Measurements from ENCODE around the gene FNBP1L. TPM values are rescaled to one million over a fixed set of nuclear protein-coding genes. Genes with fewer than 3 reads are reported as not detected.

Gene FNBP1L
- total RNA-seq, 1 experiment from 2014 or later: 31.8 TPM

DNA sequence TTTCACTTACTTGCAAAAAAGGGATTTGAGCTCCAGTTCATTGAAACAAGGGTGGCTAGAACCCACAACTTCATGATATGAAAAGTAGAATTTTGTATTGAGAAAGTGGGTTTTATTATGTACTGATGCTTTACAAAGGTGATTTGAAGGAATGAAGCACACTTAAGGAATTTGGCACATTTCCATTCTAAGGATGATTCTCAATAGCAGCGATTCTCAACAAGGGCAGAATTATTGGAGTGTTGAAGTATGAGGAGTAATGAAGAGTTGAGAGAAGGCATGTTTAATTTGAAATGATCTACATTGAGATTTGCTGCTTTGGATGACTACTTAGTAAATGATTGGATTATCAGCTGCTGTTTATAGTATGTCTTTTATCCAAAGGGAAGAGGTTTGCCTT, 54.7 kb downstream of the FNBP1L start:
- TF ChIP-seq, protein P1, sequence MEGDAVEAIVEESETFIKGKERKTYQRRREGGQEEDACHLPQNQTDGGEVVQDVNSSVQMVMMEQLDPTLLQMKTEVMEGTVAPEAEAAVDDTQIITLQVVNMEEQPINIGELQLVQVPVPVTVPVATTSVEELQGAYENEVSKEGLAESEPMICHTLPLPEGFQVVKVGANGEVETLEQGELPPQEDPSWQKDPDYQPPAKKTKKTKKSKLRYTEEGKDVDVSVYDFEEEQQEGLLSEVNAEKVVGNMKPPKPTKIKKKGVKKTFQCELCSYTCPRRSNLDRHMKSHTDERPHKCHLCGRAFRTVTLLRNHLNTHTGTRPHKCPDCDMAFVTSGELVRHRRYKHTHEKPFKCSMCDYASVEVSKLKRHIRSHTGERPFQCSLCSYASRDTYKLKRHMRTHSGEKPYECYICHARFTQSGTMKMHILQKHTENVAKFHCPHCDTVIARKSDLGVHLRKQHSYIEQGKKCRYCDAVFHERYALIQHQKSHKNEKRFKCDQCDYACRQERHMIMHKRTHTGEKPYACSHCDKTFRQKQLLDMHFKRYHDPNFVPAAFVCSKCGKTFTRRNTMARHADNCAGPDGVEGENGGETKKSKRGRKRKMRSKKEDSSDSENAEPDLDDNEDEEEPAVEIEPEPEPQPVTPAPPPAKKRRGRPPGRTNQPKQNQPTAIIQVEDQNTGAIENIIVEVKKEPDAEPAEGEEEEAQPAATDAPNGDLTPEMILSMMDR (IDR thresholded peaks at IDR 0.05; ENCODE audit: unreplicated experiment): no peak
- H3K27me3 Mint-ChIP-seq (ENCODE audit: insufficient read depth, unreplicated experiment): no peaks in the 10 kb centered on the region
- intact Hi-C loops (cut with micrococcal nuclease): no loop called here
- peaks cover 14% of the 10 kb centered on the region for H3K36me3 Mint-ChIP-seq (ENCODE audit: insufficient read depth, unreplicated experiment)
- H3K27ac Mint-ChIP-seq (ENCODE audit: low read depth, unreplicated experiment): peak overlapping the region; percentile 17
- DNase-seq (ENCODE audit: unreplicated experiment): no peak
- ChIA-PET POLR2A (interaction anchor here (0.8 kb wide), 1 partner anchor 68 kb away, joined by 3 read pairs; no protein-coding TSS in a partner anchor), CTCF (no interaction called here)
- no peak overlapping the region for H3K4me3 Mint-ChIP-seq (ENCODE audit: unreplicated experiment)
- BruUV-seq (replicated peaks): no TSS peak
- H3K4me1 Mint-ChIP-seq (ENCODE audit: insufficient read depth, unreplicated experiment): peaks cover 10% of the 10 kb centered on the region
- no peaks in the 10 kb centered on the region for H3K9me3 Mint-ChIP-seq (ENCODE audit: unreplicated experiment)

DNA sequence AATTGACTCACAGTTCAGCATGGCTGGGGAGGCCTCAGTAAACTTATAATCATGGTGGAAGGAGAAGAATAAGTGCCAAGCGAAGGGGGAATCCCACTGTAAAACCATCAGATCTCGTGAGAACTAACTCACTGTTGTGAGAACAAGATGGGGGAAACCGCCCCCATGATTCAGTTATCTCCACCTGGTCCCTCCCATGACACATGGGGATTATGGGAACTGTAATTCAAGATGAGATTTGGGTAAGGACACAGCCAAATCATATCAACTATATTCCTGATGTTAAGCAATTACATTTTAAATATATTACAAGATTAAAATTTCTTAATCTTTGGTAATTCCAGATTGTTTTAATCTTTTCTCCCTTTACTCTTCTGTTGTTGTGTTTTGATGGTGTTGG, 55.2 kb downstream of the FNBP1L start:
- no peaks in the 10 kb centered on the region for H3K27me3 Mint-ChIP-seq (ENCODE audit: insufficient read depth, unreplicated experiment)
- DNase-seq (ENCODE audit: unreplicated experiment): no peak
- H3K9me3 Mint-ChIP-seq (ENCODE audit: unreplicated experiment): no peaks in the 10 kb centered on the region
- CTCF ChIA-PET: no interaction called here
- H3K4me1 Mint-ChIP-seq (ENCODE audit: insufficient read depth, unreplicated experiment): peaks cover 10% of the 10 kb centered on the region
- TF ChIP-seq, protein P1 (IDR thresholded peaks at IDR 0.05; ENCODE audit: unreplicated experiment): no peak
- BruUV-seq (replicated peaks): no TSS peak
- no peak overlapping the region for H3K4me3 Mint-ChIP-seq (ENCODE audit: unreplicated experiment)
- intact Hi-C loops (cut with micrococcal nuclease): no loop called here
- H3K36me3 Mint-ChIP-seq (ENCODE audit: insufficient read depth, unreplicated experiment): peaks cover 16% of the 10 kb centered on the region
- no peak overlapping the region for H3K27ac Mint-ChIP-seq (ENCODE audit: low read depth, unreplicated experiment)
- POLR2A ChIA-PET: no interaction called here

DNA sequence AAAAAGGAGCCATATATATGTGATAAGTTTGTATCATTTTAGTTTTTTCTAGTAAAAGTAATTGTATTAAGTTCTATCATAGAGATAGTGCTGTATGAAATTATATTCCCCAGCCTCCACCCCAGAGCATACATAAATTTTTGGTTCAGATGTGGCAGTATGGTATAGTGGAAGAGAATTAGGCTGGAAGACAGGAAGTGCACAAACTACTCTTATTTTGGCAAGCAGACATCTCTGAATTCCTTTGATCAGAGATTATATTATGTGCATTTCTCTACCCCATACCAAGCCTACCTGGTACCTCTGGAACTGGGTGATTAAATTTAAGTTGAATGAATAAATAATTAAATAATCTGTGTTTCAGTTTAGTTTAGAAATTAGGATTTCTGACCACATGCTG, 55.9 kb downstream of the FNBP1L start:
- Mint-ChIP-seq H3K36me3 (ENCODE audit: insufficient read depth, unreplicated experiment) (peaks cover 23% of the 10 kb centered on the region), H3K4me1 (ENCODE audit: insufficient read depth, unreplicated experiment) (peaks cover 12% of the 10 kb centered on the region), H3K27me3 (ENCODE audit: insufficient read depth, unreplicated experiment) (no peaks in the 10 kb centered on the region), H3K27ac (ENCODE audit: low read depth, unreplicated experiment) (no peak overlapping the region), H3K9me3 (ENCODE audit: unreplicated experiment) (no peaks in the 10 kb centered on the region), H3K4me3 (ENCODE audit: unreplicated experiment) (no peak overlapping the region)
- no peak for DNase-seq (ENCODE audit: unreplicated experiment)
- POLR2A ChIA-PET: interaction anchor here (1.3 kb wide), 1 partner anchor 55 kb away, joined by 3 read pairs; the partner anchor contains the start of gene FNBP1L
- TF ChIP-seq, protein P1 (IDR thresholded peaks at IDR 0.05; ENCODE audit: unreplicated experiment): no peak
- CTCF ChIA-PET: interaction anchor here (0.5 kb wide), 1 partner anchor 156 kb away, joined by 4 read pairs; no protein-coding TSS in a partner anchor
- no TSS peak for BruUV-seq (replicated peaks)
- intact Hi-C loops (cut with micrococcal nuclease): no loop called here

DNA sequence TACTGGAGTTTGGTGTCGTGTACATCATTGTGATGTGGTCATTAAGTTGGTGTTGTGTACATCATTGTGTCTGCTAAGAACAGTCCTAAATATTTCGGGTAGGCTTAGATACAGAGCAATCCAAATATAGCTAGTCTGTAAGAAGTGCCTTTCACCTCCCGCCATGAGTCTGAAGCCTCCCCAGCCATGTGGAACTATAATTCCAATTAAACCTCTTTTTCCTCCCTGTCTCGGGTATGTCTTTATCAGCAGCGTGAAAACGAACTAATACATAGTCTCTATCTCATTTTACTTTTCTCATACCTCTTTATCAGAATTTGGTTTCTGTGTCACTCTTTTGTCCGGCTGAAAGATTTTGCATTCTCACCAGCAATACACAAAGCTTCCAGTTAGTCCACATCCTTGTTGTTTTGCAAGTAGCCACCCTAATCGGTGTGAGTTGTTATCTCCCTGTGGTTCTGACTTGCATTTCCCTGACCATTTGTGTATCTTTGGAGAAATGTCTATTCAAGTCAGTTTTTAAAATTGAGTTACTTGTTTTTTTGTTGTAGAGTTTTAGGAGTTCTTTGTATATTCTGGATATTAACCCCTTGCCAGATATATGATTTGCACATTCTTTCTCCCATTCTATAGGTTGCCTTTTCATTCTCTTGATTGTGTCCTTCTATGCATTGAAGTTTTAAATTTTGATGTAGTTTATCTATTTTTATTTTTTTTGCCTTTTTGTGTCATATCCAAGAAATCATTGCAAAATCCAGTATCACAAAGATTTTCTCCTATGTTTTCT, 56.5 kb downstream of the FNBP1L start:
- BruUV-seq (replicated peaks): no TSS peak
- CTCF ChIA-PET: interaction anchor here (0.5 kb wide), 1 partner anchor 155 kb away, joined by 4 read pairs; no protein-coding TSS in a partner anchor
- no peak overlapping the region for H3K27ac Mint-ChIP-seq (ENCODE audit: low read depth, unreplicated experiment)
- H3K9me3 Mint-ChIP-seq (ENCODE audit: unreplicated experiment): no peaks in the 10 kb centered on the region
- H3K27me3 Mint-ChIP-seq (ENCODE audit: insufficient read depth, unreplicated experiment): no peaks in the 10 kb centered on the region
- TF ChIP-seq, protein P1 (IDR thresholded peaks at IDR 0.05; ENCODE audit: unreplicated experiment): no peak
- no peak for DNase-seq (ENCODE audit: unreplicated experiment)
- no peak overlapping the region for H3K4me3 Mint-ChIP-seq (ENCODE audit: unreplicated experiment)
- peaks cover 29% of the 10 kb centered on the region for H3K36me3 Mint-ChIP-seq (ENCODE audit: insufficient read depth, unreplicated experiment)
- intact Hi-C loops (cut with micrococcal nuclease): no loop called here
- H3K4me1 Mint-ChIP-seq (ENCODE audit: insufficient read depth, unreplicated experiment): peaks cover 15% of the 10 kb centered on the region
- POLR2A ChIA-PET: interaction anchor here (1.3 kb wide), 1 partner anchor 56 kb away, joined by 3 read pairs; the partner anchor contains the start of gene FNBP1L

Data from MCF 10A (cell line).